NOMO-1 treated with DMSO at 0.1 percent for 48 hours (cell line): ENCODE results near the gene PCSK4.
A peak's percentile ranks its signal among the peaks of the same experiment; 100 is the strongest.
"Not testable (repeated sequence)": the region's sequence is repeated elsewhere in the genome, so short reads cannot be mapped to it uniquely, and the experiment has no call there.

Experiments
- DNase-seq: peaks from one replicate; lab custom pipeline; 2025; ENCODE audit not compliant: unreplicated experiment; lab: John Stamatoyannopoulos, UW

Gene PCSK4

GRCh38 chr19:1490311-1491113 is at the start of gene PCSK4:
Gene PCSK4 (minus strand): TSS chr19:1490350. CDS start chr19:1490346, 4 bp downstream.
- peak; percentile 98 for DNase-seq

GRCh38 chr19:1539749-1540148 is 49.6 kb upstream of the PCSK4 start:
- not testable (repeated sequence) for DNase-seq

- no peak for DNase-seq
Measured at GRCh38 chr19:1538978-1539377, 48.8 kb upstream of the PCSK4 start.

- not testable (repeated sequence) for DNase-seq
Measured at GRCh38 chr19:1535699-1536098, 45.5 kb upstream of the PCSK4 start.

GRCh38 chr19:1534972-1535371 is 44.8 kb upstream of the PCSK4 start:
- no peak for DNase-seq

- DNase-seq: no peak
Measured at GRCh38 chr19:1533510-1534150, 43.5 kb upstream of the PCSK4 start.

GRCh38 chr19:1532003-1532402 is 41.9 kb upstream of the PCSK4 start:
- DNase-seq: no peak

- no peak for DNase-seq
Measured at GRCh38 chr19:1531587-1531986, 41.4 kb upstream of the PCSK4 start.

GRCh38 chr19:1530856-1531255 is 40.7 kb upstream of the PCSK4 start:
- not testable (repeated sequence) for DNase-seq

GRCh38 chr19:1529430-1529816 is 39.3 kb upstream of the PCSK4 start:
- DNase-seq: no peak

- no peak for DNase-seq
Measured at GRCh38 chr19:1528596-1529429, 38.7 kb upstream of the PCSK4 start.

- no peak for DNase-seq
Measured at GRCh38 chr19:1527650-1528309, 37.6 kb upstream of the PCSK4 start.

- no peak for DNase-seq
Measured at GRCh38 chr19:1526979-1527649, 37.0 kb upstream of the PCSK4 start.

- DNase-seq: no peak
Measured at GRCh38 chr19:1526066-1526778, 36.1 kb upstream of the PCSK4 start.

- DNase-seq: no peak
Measured at GRCh38 chr19:1525343-1525742, 35.2 kb upstream of the PCSK4 start.

- DNase-seq: no peak
Measured at GRCh38 chr19:1524972-1525325, 34.8 kb upstream of the PCSK4 start.

- no peak for DNase-seq
Measured at GRCh38 chr19:1524287-1524971, 34.3 kb upstream of the PCSK4 start.

- no peak for DNase-seq
Measured at GRCh38 chr19:1523412-1524286, 33.5 kb upstream of the PCSK4 start, which contains the start of gene PLK5. Gene PLK5 (plus strand): TSS chr19:1524077. CDS start chr19:1526997, 2,920 bp downstream.
